ENCODE results near the gene KIF7.

Gene KIF7

GRCh38 chr15:89630974-89631901 lies 24.0 kb downstream of the KIF7 start:
- TF ChIP-seq EP300 (IDR thresholded peaks at IDR 0.05; ENCODE audit: borderline replicate concordance) (no peak), YY1 (IDR thresholded peaks at IDR 0.05; ENCODE audit: low read depth) (no peak), MAX (IDR thresholded peaks at IDR 0.05) (no peak), TEAD4 (IDR thresholded peaks at IDR 0.05) (no peak), CEBPB (IDR thresholded peaks at IDR 0.05) (no peak), CREB1 (IDR thresholded peaks at IDR 0.05; ENCODE audit: low read depth) (no peak), USF1 (IDR thresholded peaks at IDR 0.05) (no peak), RAD21 (IDR thresholded peaks at IDR 0.05; ENCODE audit: low read depth) (no peak), REST (IDR thresholded peaks at IDR 0.05; ENCODE audit: low read depth) (no peak), EGR1 (IDR thresholded peaks at IDR 0.05) (no peak), TAF1 (IDR thresholded peaks at IDR 0.05; ENCODE audit: low read depth) (no peak), TCF12 (IDR thresholded peaks at IDR 0.05; ENCODE audit: low read depth) (no peak)

- TF ChIP-seq USF1 (IDR thresholded peaks at IDR 0.05) (no peak), RAD21 (IDR thresholded peaks at IDR 0.05; ENCODE audit: low read depth) (no peak), EP300 (IDR thresholded peaks at IDR 0.05; ENCODE audit: borderline replicate concordance) (no peak), ZBTB7A (IDR thresholded peaks at IDR 0.05; ENCODE audit: low read depth) (no peak), TAF1 (IDR thresholded peaks at IDR 0.05; ENCODE audit: low read depth) (no peak), REST (IDR thresholded peaks at IDR 0.05; ENCODE audit: low read depth) (no peak), CEBPB (IDR thresholded peaks at IDR 0.05) (no peak), CREB1 (IDR thresholded peaks at IDR 0.05; ENCODE audit: low read depth) (no peak), NFIC (IDR thresholded peaks at IDR 0.05) (no peak), TCF12 (IDR thresholded peaks at IDR 0.05; ENCODE audit: low read depth) (no peak), FOXM1 (IDR thresholded peaks at IDR 0.05; ENCODE audit: borderline replicate concordance, low read depth) (no peak), YY1 (IDR thresholded peaks at IDR 0.05; ENCODE audit: low read depth) (no peak), MAX (IDR thresholded peaks at IDR 0.05) (no peak), EGR1 (IDR thresholded peaks at IDR 0.05) (no peak), TEAD4 (IDR thresholded peaks at IDR 0.05) (no peak)
Observed at GRCh38 chr15:89630260-89630659, 25.0 kb downstream of the KIF7 start.

GRCh38 chr15:89629829-89630228 lies 25.4 kb downstream of the KIF7 start:
- no peak for TF ChIP-seq RAD21 (IDR thresholded peaks at IDR 0.05; ENCODE audit: low read depth)
- no peak for TF ChIP-seq CEBPB (IDR thresholded peaks at IDR 0.05)
- no peak for TF ChIP-seq TAF1 (IDR thresholded peaks at IDR 0.05; ENCODE audit: low read depth)
- no peak for TF ChIP-seq TEAD4 (IDR thresholded peaks at IDR 0.05)

- TF ChIP-seq EP300 (IDR thresholded peaks at IDR 0.05; ENCODE audit: borderline replicate concordance) (no peak), ZBTB7A (IDR thresholded peaks at IDR 0.05; ENCODE audit: low read depth) (no peak), RAD21 (IDR thresholded peaks at IDR 0.05; ENCODE audit: low read depth) (no peak), REST (IDR thresholded peaks at IDR 0.05; ENCODE audit: low read depth) (no peak), FOXM1 (IDR thresholded peaks at IDR 0.05; ENCODE audit: borderline replicate concordance, low read depth) (no peak), TCF12 (IDR thresholded peaks at IDR 0.05; ENCODE audit: low read depth) (no peak), NFIC (IDR thresholded peaks at IDR 0.05) (no peak), CREB1 (IDR thresholded peaks at IDR 0.05; ENCODE audit: low read depth) (no peak), YY1 (IDR thresholded peaks at IDR 0.05; ENCODE audit: low read depth) (no peak), USF1 (IDR thresholded peaks at IDR 0.05) (no peak), EGR1 (IDR thresholded peaks at IDR 0.05) (no peak)
Observed at GRCh38 chr15:89628806-89629715, 26.2 kb downstream of the KIF7 start.
